SH-SY5Y (cell line): ENCODE results near the gene RAPGEF5.

Experiments used
- GATA2 ChIP-seq: IDR thresholded peaks from 2 replicates; pipeline ENCODE4 v1.6.1; 2011; ENCODE audit warnings: mild to moderate bottlenecking, low read depth, low read length
- GATA3 ChIP-seq: IDR thresholded peaks from 2 replicates; pipeline ENCODE4 v1.6.1; 2011; ENCODE audit warnings: low read depth, mild to moderate bottlenecking, low read length, moderate library complexity

DNA sequence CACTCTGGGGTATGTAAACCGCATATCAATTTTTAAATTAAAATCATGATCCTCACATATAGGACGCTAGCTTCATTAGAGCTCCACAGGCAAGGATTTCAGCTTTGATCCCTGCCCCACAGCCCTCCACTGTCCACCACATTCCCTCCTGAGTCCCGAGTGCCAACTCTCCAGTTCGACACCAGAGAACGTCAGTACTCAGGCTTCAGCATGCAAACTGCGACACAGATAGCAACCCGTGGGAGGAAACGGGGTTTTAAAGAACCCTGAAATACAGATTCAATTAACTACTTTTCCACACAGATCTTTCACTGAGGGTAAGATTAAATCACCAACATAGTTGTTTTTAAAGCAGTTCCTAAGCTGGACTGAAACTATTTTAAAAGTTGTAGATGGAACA lies 26.1 kb downstream of the RAPGEF5 start:
- TF ChIP-seq GATA3 (no peak), GATA2 (no peak)
